ENCODE results near the gene RAB3C.
A peak's percentile ranks its signal among the peaks of the same experiment; 100 is the strongest.

Gene RAB3C

GRCh38 chr5:58724992-58725391 lies 142.1 kb downstream of the RAB3C start:
- Histone ChIP-seq H3K9me3 (ENCODE audit: low read depth, low read length) (no peaks in the 10 kb centered on the region), H3K4me3 (no peak overlapping the region), H3K9ac (ENCODE audit: insufficient read length) (no peak overlapping the region), H3K27ac (no peak overlapping the region), H3K36me3 (ENCODE audit: insufficient read depth, low read length) (no peaks in the 10 kb centered on the region)
- no peak for TF ChIP-seq POLR2AphosphoS5 (IDR thresholded peaks at IDR 0.05; ENCODE audit: borderline replicate concordance, low read depth, low read length)
- no peak for TF ChIP-seq EZH2 (IDR thresholded peaks at IDR 0.05)
- no peak for TF ChIP-seq FOXP2 (optimal IDR thresholded peaks at IDR 0.05; ENCODE audit: control extremely low read depth, extremely low read length, insufficient read depth)
- DNase-seq (ENCODE audit: low read depth, low spot score) = no peak

- Histone ChIP-seq H3K4me3 (no peak overlapping the region), H3K9ac (ENCODE audit: insufficient read length) (no peak overlapping the region), H3K27ac (no peak overlapping the region), H3K36me3 (ENCODE audit: insufficient read depth, low read length) (no peaks in the 10 kb centered on the region), H3K9me3 (ENCODE audit: low read depth, low read length) (no peaks in the 10 kb centered on the region)
- TF ChIP-seq POLR2AphosphoS5 (IDR thresholded peaks at IDR 0.05; ENCODE audit: borderline replicate concordance, low read depth, low read length) (no peak), EZH2 (IDR thresholded peaks at IDR 0.05) (no peak), FOXP2 (optimal IDR thresholded peaks at IDR 0.05; ENCODE audit: control extremely low read depth, extremely low read length, insufficient read depth) (no peak)
- DNase-seq (ENCODE audit: low read depth, low spot score) = no peak
These were observed 148.8 kb downstream of the RAB3C start for GRCh38 chr5:58731641-58732040.

- no peak for DNase-seq (ENCODE audit: low read depth, low spot score)
- Histone ChIP-seq H3K9me3 (ENCODE audit: low read depth, low read length) (no peaks in the 10 kb centered on the region), H3K27ac (no peak overlapping the region), H3K4me3 (no peak overlapping the region), H3K9ac (ENCODE audit: insufficient read length) (no peak overlapping the region), H3K36me3 (ENCODE audit: insufficient read depth, low read length) (no peaks in the 10 kb centered on the region)
- TF ChIP-seq POLR2AphosphoS5 (IDR thresholded peaks at IDR 0.05; ENCODE audit: borderline replicate concordance, low read depth, low read length) (no peak), EZH2 (IDR thresholded peaks at IDR 0.05) (no peak), FOXP2 (optimal IDR thresholded peaks at IDR 0.05; ENCODE audit: control extremely low read depth, extremely low read length, insufficient read depth) (no peak)
These were observed 152.8 kb downstream of the RAB3C start for GRCh38 chr5:58735637-58736036.

- H3K27ac ChIP-seq = no peak overlapping the region
- H3K9me3 ChIP-seq (ENCODE audit: low read depth, low read length) = no peaks in the 10 kb centered on the region
- H3K36me3 ChIP-seq (ENCODE audit: insufficient read depth, low read length) = no peaks in the 10 kb centered on the region
- no peak overlapping the region for H3K4me3 ChIP-seq
- no peak for TF ChIP-seq FOXP2 (optimal IDR thresholded peaks at IDR 0.05; ENCODE audit: control extremely low read depth, extremely low read length, insufficient read depth)
- no peak for TF ChIP-seq EZH2 (IDR thresholded peaks at IDR 0.05)
- no peak for TF ChIP-seq POLR2AphosphoS5 (IDR thresholded peaks at IDR 0.05; ENCODE audit: borderline replicate concordance, low read depth, low read length)
- DNase-seq (ENCODE audit: low read depth, low spot score) = no peak
- H3K9ac ChIP-seq (ENCODE audit: insufficient read length) = no peak overlapping the region
These were observed 153.3 kb downstream of the RAB3C start for GRCh38 chr5:58736214-58736613.

GRCh38 chr5:58737671-58738070 lies 154.8 kb downstream of the RAB3C start:
- Histone ChIP-seq H3K9me3 (ENCODE audit: low read depth, low read length) (no peaks in the 10 kb centered on the region), H3K27ac (0 out of 2 replicates have a peak overlapping the region, but pooled peaks have one; percentile 16), H3K4me3 (no peak overlapping the region), H3K9ac (ENCODE audit: insufficient read length) (no peak overlapping the region), H3K36me3 (ENCODE audit: insufficient read depth, low read length) (no peaks in the 10 kb centered on the region)
- no peak for TF ChIP-seq FOXP2 (optimal IDR thresholded peaks at IDR 0.05; ENCODE audit: control extremely low read depth, extremely low read length, insufficient read depth)
- TF ChIP-seq POLR2AphosphoS5 (IDR thresholded peaks at IDR 0.05; ENCODE audit: borderline replicate concordance, low read depth, low read length) = no peak
- TF ChIP-seq EZH2 (IDR thresholded peaks at IDR 0.05) = no peak
- no peak for DNase-seq (ENCODE audit: low read depth, low spot score)

- Histone ChIP-seq H3K36me3 (ENCODE audit: insufficient read depth, low read length) (no peaks in the 10 kb centered on the region), H3K9ac (ENCODE audit: insufficient read length) (no peak overlapping the region), H3K9me3 (ENCODE audit: low read depth, low read length) (no peaks in the 10 kb centered on the region), H3K27ac (0 out of 2 replicates have a peak overlapping the region, but pooled peaks have one; percentile 16), H3K4me3 (no peak overlapping the region)
- TF ChIP-seq FOXP2 (optimal IDR thresholded peaks at IDR 0.05; ENCODE audit: control extremely low read depth, extremely low read length, insufficient read depth) (no peak), EZH2 (IDR thresholded peaks at IDR 0.05) (no peak), POLR2AphosphoS5 (IDR thresholded peaks at IDR 0.05; ENCODE audit: borderline replicate concordance, low read depth, low read length) (no peak)
- no peak for DNase-seq (ENCODE audit: low read depth, low spot score)
These were observed 155.5 kb downstream of the RAB3C start for GRCh38 chr5:58738336-58738735.

- Histone ChIP-seq H3K36me3 (ENCODE audit: insufficient read depth, low read length) (no peaks in the 10 kb centered on the region), H3K9ac (ENCODE audit: insufficient read length) (no peak overlapping the region), H3K27ac (no peak overlapping the region), H3K9me3 (ENCODE audit: low read depth, low read length) (no peaks in the 10 kb centered on the region), H3K4me3 (no peak overlapping the region)
- TF ChIP-seq FOXP2 (optimal IDR thresholded peaks at IDR 0.05; ENCODE audit: control extremely low read depth, extremely low read length, insufficient read depth) (no peak), POLR2AphosphoS5 (IDR thresholded peaks at IDR 0.05; ENCODE audit: borderline replicate concordance, low read depth, low read length) (no peak), EZH2 (IDR thresholded peaks at IDR 0.05) (no peak)
- no peak for DNase-seq (ENCODE audit: low read depth, low spot score)
These were observed 156.2 kb downstream of the RAB3C start for GRCh38 chr5:58739051-58739450.

GRCh38 chr5:58740956-58741355 lies 158.1 kb downstream of the RAB3C start:
- Histone ChIP-seq H3K27ac (no peak overlapping the region), H3K36me3 (ENCODE audit: insufficient read depth, low read length) (no peaks in the 10 kb centered on the region), H3K9me3 (ENCODE audit: low read depth, low read length) (no peaks in the 10 kb centered on the region), H3K4me3 (no peak overlapping the region), H3K9ac (ENCODE audit: insufficient read length) (no peak overlapping the region)
- no peak for TF ChIP-seq EZH2 (IDR thresholded peaks at IDR 0.05)
- no peak for TF ChIP-seq POLR2AphosphoS5 (IDR thresholded peaks at IDR 0.05; ENCODE audit: borderline replicate concordance, low read depth, low read length)
- TF ChIP-seq FOXP2 (optimal IDR thresholded peaks at IDR 0.05; ENCODE audit: control extremely low read depth, extremely low read length, insufficient read depth) = no peak
- DNase-seq (ENCODE audit: low read depth, low spot score) = no peak

GRCh38 chr5:58745350-58745749 lies 162.5 kb downstream of the RAB3C start:
- TF ChIP-seq EZH2 (IDR thresholded peaks at IDR 0.05) (no peak), FOXP2 (optimal IDR thresholded peaks at IDR 0.05; ENCODE audit: control extremely low read depth, extremely low read length, insufficient read depth) (no peak), POLR2AphosphoS5 (IDR thresholded peaks at IDR 0.05; ENCODE audit: borderline replicate concordance, low read depth, low read length) (no peak)
- no peak overlapping the region for H3K4me3 ChIP-seq
- no peaks in the 10 kb centered on the region for H3K9me3 ChIP-seq (ENCODE audit: low read depth, low read length)
- H3K36me3 ChIP-seq (ENCODE audit: insufficient read depth, low read length) = no peaks in the 10 kb centered on the region
- H3K27ac ChIP-seq = no peak overlapping the region
- no peak for DNase-seq (ENCODE audit: low read depth, low spot score)
- H3K9ac ChIP-seq (ENCODE audit: insufficient read length) = no peak overlapping the region

Data from SK-N-MC (cell line).